Endothelial cell (in vitro differentiated cells): ENCODE data around the gene DR1. TPM values are rescaled to one million over a fixed set of nuclear protein-coding genes. Genes with fewer than 3 reads are reported as not detected.

Experiments used
- DNase-seq: peaks from one replicate; pipeline ENCODE4 v3.0.0; 2021; ENCODE audit warnings: low spot score
- H3K27ac Mint-ChIP-seq: one replicate; pipeline ENCODE4 v1.8.0; 2021; ENCODE audit warnings: mixed read lengths, inconsistent platforms; ENCODE audit not compliant: unreplicated experiment
- H3K27me3 Mint-ChIP-seq: one replicate; pipeline ENCODE4 v1.8.0; 2021; ENCODE audit warnings: mild to moderate bottlenecking, moderate library complexity, mixed read lengths, inconsistent platforms; ENCODE audit not compliant: unreplicated experiment
- H3K36me3 Mint-ChIP-seq: one replicate; pipeline ENCODE4 v1.8.0; 2021; ENCODE audit warnings: mild to moderate bottlenecking, low read depth, mixed read lengths, inconsistent platforms; ENCODE audit not compliant: unreplicated experiment
- H3K4me1 Mint-ChIP-seq: one replicate; pipeline ENCODE4 v1.8.0; 2021; ENCODE audit warnings: mild to moderate bottlenecking, mixed read lengths, inconsistent platforms; ENCODE audit not compliant: unreplicated experiment
- H3K4me3 Mint-ChIP-seq: one replicate; pipeline ENCODE4 v1.8.0; 2021; ENCODE audit warnings: mild to moderate bottlenecking, mixed read lengths, inconsistent platforms; ENCODE audit not compliant: unreplicated experiment
- H3K9me3 Mint-ChIP-seq: one replicate; pipeline ENCODE4 v1.8.0; 2021; ENCODE audit warnings: mixed read lengths, inconsistent platforms; ENCODE audit not compliant: unreplicated experiment
- total RNA-seq: library from RNA; stranded (reverse); fragmentation: NEBNext Ultra II Directional; extraction: Animal tissue kit (Norgen Biotek cat#: 25700); gene quantifications from one replicate; pipeline ENCODE4 v1.2.1, GENCODE V29; 2021; ENCODE audit not compliant: unreplicated experiment
- TF ChIP-seq, protein P1 (sequence below): fragments of 200-600 bp; sonication (generic); IDR thresholded peaks from one replicate; pipeline ENCODE4 v1.5.0; 2021; ENCODE audit warnings: antibody characterized with exemption; ENCODE audit not compliant: unreplicated experiment

DR1 gene
- total RNA-seq, 1 donor from 2014 or later: 47.4 TPM

GRCh38 chr1:93322349-93322748 lies 23.4 kb upstream of the DR1 start:
- Mint-ChIP-seq H3K9me3 (no peaks in the 10 kb centered on the region), H3K27me3 (no peaks in the 10 kb centered on the region), H3K36me3 (no peaks in the 10 kb centered on the region), H3K4me3 (no peak overlapping the region), H3K27ac (no peak overlapping the region), H3K4me1 (no peaks in the 10 kb centered on the region)
- TF ChIP-seq, protein P1, sequence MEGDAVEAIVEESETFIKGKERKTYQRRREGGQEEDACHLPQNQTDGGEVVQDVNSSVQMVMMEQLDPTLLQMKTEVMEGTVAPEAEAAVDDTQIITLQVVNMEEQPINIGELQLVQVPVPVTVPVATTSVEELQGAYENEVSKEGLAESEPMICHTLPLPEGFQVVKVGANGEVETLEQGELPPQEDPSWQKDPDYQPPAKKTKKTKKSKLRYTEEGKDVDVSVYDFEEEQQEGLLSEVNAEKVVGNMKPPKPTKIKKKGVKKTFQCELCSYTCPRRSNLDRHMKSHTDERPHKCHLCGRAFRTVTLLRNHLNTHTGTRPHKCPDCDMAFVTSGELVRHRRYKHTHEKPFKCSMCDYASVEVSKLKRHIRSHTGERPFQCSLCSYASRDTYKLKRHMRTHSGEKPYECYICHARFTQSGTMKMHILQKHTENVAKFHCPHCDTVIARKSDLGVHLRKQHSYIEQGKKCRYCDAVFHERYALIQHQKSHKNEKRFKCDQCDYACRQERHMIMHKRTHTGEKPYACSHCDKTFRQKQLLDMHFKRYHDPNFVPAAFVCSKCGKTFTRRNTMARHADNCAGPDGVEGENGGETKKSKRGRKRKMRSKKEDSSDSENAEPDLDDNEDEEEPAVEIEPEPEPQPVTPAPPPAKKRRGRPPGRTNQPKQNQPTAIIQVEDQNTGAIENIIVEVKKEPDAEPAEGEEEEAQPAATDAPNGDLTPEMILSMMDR: no peak
- no peak for DNase-seq

DNA sequence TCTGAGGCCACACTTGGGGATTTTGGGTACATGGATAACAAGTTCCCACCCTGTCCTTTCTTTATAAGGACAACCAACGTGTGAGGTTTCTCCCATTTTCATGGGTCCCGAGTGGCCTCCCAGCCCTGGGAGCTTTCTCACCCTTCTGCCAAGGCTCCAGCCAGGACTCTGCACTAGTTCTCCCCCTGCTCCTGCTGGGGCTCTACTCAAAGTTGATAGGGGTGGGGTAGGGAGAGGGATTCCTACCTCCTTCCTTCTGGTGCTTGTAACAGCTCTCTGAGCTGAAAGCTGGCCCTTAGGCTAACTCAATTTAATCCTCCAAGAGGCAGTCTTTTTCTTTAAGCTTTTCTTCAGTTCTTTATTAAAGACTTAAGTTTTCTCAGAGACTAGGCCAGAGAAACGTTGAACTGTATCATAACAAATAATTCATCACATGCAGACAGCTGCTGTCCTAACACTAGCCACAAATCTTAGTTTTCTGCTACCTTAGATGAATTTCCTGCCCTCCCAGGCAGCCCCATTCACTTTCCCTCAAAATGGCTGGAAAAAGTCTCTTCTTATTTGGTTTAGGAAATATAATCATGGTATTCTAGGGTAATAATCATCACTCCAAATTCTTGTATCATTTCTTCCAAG lies 22.4 kb upstream of the DR1 start:
- Mint-ChIP-seq H3K27me3 (no peaks in the 10 kb centered on the region), H3K9me3 (no peaks in the 10 kb centered on the region), H3K27ac (no peak overlapping the region), H3K36me3 (no peaks in the 10 kb centered on the region), H3K4me1 (no peaks in the 10 kb centered on the region), H3K4me3 (no peak overlapping the region)
- DNase-seq: no peak
- TF ChIP-seq, protein P1: no peak

DNA sequence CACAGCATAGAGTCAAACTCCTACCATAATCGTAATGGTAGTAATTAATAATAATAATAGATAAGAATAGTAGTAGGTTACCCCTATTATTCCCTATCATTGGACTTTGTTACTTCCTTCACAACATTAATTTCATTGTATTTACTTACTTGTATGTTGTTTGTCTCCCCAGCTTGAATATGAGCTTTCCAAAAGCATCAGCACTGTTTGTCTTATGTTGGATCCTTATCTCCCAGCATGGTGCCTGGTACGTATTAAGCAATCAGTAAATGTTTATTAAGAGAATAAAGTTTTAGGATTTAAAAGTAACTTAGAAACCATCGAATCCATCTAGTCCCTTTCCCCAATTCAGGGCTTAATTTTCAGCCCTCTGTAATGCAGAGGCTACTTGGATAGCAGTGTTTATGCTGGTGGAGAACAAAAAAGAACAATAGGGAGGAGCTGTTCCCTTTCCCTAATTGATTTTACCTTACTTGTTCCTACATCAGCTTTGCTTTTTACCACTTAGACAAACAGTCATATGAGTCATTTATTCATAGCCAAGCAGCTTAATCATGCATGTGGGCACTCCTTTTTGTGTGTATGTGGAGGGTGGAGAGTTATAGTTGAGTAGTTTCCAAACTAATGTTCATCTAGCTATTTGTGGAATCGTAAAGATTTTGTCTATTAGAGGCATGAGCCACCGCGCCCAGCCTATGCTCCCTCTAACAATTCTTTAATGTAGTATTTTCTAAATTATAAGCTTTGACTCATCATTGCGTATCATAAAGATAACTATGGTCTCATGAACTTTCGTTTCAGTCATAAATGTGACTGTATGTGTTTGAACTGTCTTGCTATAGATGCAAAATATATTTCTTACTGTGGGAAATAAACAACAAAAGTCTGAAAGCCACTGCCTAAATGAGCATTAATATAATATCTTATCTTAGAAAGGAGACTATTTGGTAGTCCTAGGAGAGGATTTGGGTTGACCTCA lies 20.9 kb upstream of the DR1 start:
- no peak for DNase-seq
- TF ChIP-seq, protein P1: no peak
- H3K4me1 Mint-ChIP-seq: no peaks in the 10 kb centered on the region
- no peak overlapping the region for H3K27ac Mint-ChIP-seq
- no peaks in the 10 kb centered on the region for H3K9me3 Mint-ChIP-seq
- peaks cover 3% of the 10 kb centered on the region for H3K27me3 Mint-ChIP-seq
- H3K36me3 Mint-ChIP-seq: no peaks in the 10 kb centered on the region
- H3K4me3 Mint-ChIP-seq: no peak overlapping the region

DNA sequence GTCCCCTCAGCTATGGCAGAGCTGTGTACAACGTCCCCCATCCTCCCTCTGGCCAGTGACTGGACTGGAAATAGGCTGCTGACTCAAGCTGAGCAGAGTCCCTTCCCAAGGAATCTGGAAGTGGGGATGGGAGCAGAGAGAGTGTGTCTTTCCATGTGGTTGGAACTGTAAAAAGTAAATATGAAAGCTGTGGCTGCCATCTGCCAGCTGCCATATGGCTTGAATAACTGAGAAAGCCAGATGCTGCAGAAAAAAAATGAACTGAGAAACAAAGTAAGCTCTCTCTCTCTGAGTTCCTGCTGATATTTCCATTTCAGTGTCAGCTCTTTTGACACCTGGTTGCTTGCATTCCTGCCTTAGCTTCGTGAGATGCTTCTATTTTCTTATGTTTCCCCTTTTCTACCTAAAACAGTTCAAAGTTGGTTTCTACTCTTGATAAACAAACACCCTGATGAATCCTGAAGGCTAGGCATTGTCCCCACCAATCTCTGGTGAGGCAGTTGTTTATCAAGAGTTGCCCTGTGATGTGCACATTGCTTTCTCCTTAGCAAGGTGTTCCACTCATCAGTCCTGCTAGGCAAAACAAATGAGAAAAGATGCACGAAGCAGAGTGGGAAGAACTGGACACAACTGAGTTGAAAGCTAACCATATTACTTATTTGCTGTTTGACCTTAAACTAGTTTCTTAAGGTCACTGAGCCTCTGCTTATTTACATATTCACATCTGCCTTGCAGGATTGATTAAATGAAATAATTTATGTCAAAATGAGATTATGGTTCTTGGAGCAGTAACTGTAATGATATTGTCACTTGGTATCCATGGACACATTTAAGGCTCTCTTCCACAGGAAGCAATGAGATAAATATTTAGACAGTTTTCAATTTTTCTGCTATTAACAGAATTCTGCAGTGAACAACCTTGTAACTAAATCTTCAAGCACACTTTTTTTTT lies 16.6 kb upstream of the DR1 start:
- Mint-ChIP-seq H3K9me3 (no peaks in the 10 kb centered on the region), H3K4me3 (no peak overlapping the region), H3K27ac (no peak overlapping the region), H3K4me1 (no peaks in the 10 kb centered on the region), H3K27me3 (peaks cover 3% of the 10 kb centered on the region), H3K36me3 (no peaks in the 10 kb centered on the region)
- no peak for DNase-seq
- TF ChIP-seq, protein P1: no peak
